Measurements from ENCODE around the gene JCAD. TPM values are rescaled to one million over a fixed set of nuclear protein-coding genes. Genes with fewer than 3 reads are reported as not detected.
"Not testable (repeated sequence)": the region's sequence is repeated elsewhere in the genome, so short reads cannot be mapped to it uniquely, and the experiment has no call there.

JCAD gene, protein sequence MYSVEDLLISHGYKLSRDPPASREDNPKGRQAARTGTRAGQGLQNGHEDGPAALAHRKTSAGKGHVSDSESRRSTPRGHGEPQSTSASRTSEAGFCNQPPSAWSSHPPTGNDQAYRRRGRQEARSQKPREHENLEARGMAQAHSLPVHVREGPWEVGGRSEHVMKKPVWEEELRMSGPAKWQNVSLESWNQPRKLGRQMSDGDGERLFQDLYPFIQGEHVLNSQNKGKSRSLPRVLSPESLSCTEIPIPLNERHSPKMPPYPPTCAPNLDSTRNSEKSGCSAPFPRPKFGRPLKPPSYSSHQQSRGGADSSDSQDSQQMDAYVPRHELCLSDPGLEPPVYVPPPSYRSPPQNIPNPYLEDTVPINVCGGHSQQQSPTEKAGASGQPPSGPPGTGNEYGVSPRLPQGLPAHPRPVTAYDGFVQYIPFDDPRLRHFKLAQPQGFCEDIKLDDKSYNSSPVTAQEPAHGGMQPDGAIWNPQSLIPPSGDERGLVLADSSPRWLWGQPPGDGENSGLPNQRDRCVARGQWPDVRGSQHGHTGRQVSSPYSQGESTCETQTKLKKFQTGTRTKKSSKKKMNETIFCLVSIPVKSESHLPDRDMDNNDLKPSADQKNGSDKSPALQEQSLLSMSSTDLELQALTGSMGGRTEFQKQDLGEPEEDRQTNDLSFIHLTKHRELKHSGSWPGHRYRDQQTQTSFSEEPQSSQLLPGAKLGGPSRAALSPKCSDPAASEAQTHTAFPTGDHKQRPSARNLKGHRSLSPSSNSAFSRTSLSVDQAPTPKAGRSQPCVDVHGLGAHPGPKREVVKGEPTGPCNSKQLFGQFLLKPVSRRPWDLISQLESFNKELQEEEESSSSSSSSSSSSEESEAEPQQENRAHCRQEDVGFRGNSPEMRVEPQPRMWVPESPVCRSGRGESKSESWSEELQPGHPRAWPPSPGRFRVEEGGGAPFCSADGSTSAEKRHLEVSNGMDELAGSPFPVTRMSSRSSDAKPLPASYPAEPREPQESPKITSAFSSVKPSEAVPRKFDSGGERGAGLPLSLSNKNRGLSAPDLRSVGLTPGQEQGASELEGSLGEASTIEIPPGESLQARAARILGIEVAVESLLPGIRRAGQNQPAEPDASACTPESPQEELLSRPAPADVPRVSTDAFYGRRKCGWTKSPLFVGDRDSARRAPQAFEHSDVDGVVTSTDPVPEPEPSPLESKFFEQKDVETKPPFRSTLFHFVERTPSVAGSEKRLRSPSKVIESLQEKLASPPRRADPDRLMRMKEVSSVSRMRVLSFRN (N-terminal part only)
- 10 to 100 TPM; 10.9 to 22.5 (median 14.7) TPM for total RNA-seq
- polyA plus RNA-seq, result 1 to 10 TPM; 4.3 to 4.9 (median 4.7) TPM
- long read RNA-seq, donor 1, full-length matches to known transcripts, result 2 of 8 reads
- long read RNA-seq, donor 1, partial matches to known transcripts, result 1 of 8 reads
- long read RNA-seq, donor 1, other reads (novel, unspliced or antisense), result 5 of 8 reads
- long read RNA-seq, donor 2, full-length matches to known transcripts, result 2 of 9 reads
- long read RNA-seq, donor 2, partial matches to known transcripts, result 2 of 9 reads
- long read RNA-seq, donor 2, other reads (novel, unspliced or antisense), result 5 of 9 reads

DNA sequence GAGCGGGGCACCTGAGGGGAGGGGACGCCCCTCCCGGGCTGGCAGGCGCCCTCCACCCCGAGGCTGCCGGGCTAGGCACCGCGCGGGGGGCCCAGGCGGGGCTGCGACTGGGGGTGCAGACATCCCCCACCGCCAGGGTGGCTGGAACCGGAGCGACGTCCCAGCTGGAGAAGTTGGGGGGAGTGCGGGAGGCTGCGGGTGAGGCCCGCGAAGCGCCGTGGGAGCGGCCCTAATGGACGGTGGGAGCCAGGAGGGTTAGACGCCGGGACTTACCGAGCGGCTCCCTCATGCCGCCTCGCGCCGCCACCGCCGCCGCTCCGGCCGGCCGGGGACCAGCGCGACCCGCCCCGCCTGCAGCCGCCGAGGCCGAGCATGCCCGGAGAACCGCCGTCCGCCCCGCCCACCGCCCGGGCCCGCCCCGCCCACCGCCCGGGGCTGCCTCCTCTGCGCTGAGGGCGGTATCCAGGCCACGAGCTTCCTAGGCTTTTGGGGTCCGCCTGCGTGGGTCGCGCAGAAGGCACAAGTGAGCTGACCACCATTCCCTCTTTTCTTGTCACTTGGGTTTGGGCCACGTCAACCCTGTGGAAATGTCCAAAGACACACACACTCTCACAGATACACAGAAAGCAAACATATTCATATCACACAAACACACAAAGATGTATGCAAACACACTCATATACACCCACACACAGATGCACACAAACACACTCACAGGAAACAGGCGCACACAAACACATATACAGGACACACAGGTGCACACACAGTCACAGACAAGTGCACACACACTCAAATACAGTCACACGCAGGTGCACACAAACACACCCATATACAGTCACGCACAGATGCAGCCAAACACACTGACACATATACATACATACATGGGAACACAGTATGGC, at the start of gene JCAD:
TSS of gene JCAD (minus strand) at position 378 of the 899 bp plus-strand sequence. CDS start 11,774 bp downstream, outside the sequence.
- peak within 1 kb of the TSS; percentile 87 for H3K4me3 ChIP-seq
- H3K9me3 ChIP-seq, result no peaks in the 10 kb centered on the region
- H3K27me3 ChIP-seq (ENCODE audit: insufficient read depth in 3 of 3, low read length in 2 of 3), result no peaks in the 10 kb centered on the region
- no peaks in the 10 kb centered on the region for H3K4me1 ChIP-seq
- no peaks in the 10 kb centered on the region for H3K36me3 ChIP-seq (ENCODE audit: insufficient read depth in 1 of 2, low read depth in 1 of 2)
- TF ChIP-seq, protein P1, sequence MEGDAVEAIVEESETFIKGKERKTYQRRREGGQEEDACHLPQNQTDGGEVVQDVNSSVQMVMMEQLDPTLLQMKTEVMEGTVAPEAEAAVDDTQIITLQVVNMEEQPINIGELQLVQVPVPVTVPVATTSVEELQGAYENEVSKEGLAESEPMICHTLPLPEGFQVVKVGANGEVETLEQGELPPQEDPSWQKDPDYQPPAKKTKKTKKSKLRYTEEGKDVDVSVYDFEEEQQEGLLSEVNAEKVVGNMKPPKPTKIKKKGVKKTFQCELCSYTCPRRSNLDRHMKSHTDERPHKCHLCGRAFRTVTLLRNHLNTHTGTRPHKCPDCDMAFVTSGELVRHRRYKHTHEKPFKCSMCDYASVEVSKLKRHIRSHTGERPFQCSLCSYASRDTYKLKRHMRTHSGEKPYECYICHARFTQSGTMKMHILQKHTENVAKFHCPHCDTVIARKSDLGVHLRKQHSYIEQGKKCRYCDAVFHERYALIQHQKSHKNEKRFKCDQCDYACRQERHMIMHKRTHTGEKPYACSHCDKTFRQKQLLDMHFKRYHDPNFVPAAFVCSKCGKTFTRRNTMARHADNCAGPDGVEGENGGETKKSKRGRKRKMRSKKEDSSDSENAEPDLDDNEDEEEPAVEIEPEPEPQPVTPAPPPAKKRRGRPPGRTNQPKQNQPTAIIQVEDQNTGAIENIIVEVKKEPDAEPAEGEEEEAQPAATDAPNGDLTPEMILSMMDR (IDR thresholded peaks at IDR 0.05), result no peak
- DNase-seq, result peak; percentile 83 to 85
- 4 to 14% (median 9%) methylated on average over 18 to 66 of the region's 66 CpGs for WGBS, 3 donors
- intact Hi-C loops (cut with DNase I), result loop anchor here in 1 of 2 donors (5.0 kb wide), 1 partner anchor 128 kb away; no protein-coding TSS in a partner anchor
- H3K27ac ChIP-seq, result peak within 1 kb of the TSS; percentile 80
- peak; percentile 86 to 95 (median 92) for ATAC-seq

DNA sequence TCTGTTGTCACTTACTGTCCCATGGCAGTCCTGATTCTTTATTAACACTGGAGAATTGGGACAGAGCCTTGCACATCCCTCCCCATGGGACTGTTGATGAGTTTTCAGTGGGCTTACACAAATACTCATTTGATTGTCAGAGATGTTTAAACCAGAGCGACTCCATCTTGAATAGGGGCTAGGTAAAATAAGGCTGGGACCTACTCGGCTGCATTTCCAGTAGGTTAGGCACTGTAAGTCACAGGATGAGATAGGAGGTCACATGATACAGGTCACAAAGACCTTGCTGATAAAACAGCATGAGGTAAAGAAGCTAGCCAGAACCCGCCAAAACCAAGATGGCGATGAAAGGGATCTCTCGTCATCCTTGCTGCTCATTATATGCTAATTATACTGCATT, 47.6 kb upstream of the JCAD start:
- no peak for DNase-seq
- no peaks in the 10 kb centered on the region for H3K4me1 ChIP-seq
- intact Hi-C loops (cut with DNase I), result no loop called here
- H3K4me3 ChIP-seq, result no peak overlapping the region
- no peaks in the 10 kb centered on the region for H3K36me3 ChIP-seq (ENCODE audit: insufficient read depth in 1 of 2, low read depth in 1 of 2)
- no peak for ATAC-seq
- H3K9me3 ChIP-seq, result no peaks in the 10 kb centered on the region
- no peak overlapping the region for H3K27ac ChIP-seq
- WGBS, 3 donors, result 85 to 87% (median 86%) methylated on average over 5 of the region's 5 CpGs
- TF ChIP-seq, protein P1 (IDR thresholded peaks at IDR 0.05), result no peak
- H3K27me3 ChIP-seq (ENCODE audit: insufficient read depth in 3 of 3, low read length in 2 of 3), result peaks cover 0 to 3% (median 0%) of the 10 kb centered on the region in 3 donors

DNA sequence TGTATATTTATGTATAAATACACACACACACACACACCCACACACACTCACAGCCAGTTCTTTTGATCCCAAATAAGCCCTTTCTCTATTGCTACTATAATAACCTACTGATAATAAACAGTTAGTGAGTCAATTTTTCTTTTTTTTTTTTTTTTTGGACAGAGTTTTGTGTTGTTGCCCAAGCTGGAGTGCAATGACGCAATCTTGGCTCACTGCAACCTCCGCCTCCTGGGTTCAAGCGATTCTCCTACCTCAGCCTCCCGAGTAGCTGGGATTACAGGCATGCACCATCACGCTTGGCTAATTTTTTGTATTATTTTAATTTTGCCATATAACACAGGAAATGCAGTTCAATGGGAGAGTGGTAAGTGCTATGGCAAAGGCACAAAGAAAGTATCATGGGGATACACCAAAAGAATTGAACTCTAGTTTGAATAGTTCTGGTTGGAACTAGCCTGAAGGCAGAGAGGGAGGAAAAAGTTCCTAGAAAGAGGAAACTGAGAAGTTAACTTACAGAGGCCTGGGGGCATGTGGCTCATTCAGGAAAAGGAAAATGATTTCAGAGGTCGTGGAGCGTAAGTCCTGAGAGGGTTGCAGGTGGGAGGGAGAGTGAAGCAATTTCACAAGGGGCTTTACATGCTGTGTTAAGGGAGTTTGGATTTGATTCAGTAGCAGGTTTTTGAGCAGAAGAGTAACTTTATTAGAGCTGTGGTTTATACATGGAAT, 44.4 kb upstream of the JCAD start:
- Histone ChIP-seq H3K9me3 (no peaks in the 10 kb centered on the region), H3K27ac (no peak overlapping the region), H3K4me3 (no peak overlapping the region), H3K27me3 (ENCODE audit: insufficient read depth in 3 of 3, low read length in 2 of 3) (no peaks in the 10 kb centered on the region), H3K4me1 (no peaks in the 10 kb centered on the region), H3K36me3 (ENCODE audit: insufficient read depth in 1 of 2, low read depth in 1 of 2) (no peaks in the 10 kb centered on the region)
- 67 to 68% (median 67%) methylated on average over 7 of the region's 7 CpGs for WGBS, 3 donors
- intact Hi-C loops (cut with DNase I), result no loop called here
- DNase-seq, result no peak
- TF ChIP-seq, protein P1 (IDR thresholded peaks at IDR 0.05), result no peak
- ATAC-seq, result no peak

DNA sequence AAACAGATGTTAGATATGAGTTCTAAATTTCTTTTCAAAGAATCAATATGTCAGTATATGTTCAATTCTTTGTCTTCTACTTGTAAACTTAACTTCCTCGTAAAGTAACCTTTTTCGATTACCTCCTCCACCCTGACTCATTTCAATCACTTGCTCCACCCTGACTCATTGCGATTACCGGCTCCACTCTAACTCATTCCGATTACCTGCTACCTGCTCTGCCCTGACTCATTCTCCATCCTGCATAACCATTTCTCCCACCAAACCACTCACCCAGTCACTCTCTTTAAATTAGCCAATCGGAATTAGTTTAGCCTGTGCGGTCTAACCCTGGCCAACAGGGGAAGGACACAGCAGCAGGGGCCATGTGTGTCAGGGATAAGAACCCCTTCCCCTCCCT, 40.3 kb upstream of the JCAD start:
- 93 to 96% (median 93%) methylated on average over 7 of the region's 7 CpGs for WGBS, 3 donors
- intact Hi-C loops (cut with DNase I); H3K4me1 ChIP-seq; ATAC-seq; H3K36me3 ChIP-seq (ENCODE audit: insufficient read depth in 1 of 2, low read depth in 1 of 2); DNase-seq; H3K27me3 ChIP-seq (ENCODE audit: insufficient read depth in 3 of 3, low read length in 2 of 3); H3K4me3 ChIP-seq; H3K27ac ChIP-seq; H3K9me3 ChIP-seq: not testable (repeated sequence)
